Lower leg skin (tissue), 3 donors: ENCODE measurements around the gene PHACTR2.

Experiments
- POLR2A ChIP-seq, 2 donors: fragments of 450-650 bp; IDR thresholded peaks; one replicate each; pipeline ENCODE4 v1.6.1; 2016 to 2017; ENCODE audit warnings: antibody characterized with exemption in 2 of 2, mild to moderate bottlenecking in 1 of 2, moderate library complexity in 1 of 2
- TF ChIP-seq, protein P1 (sequence below), 3 donors: fragments of 450-650 bp; IDR thresholded peaks; one replicate each; pipeline ENCODE4 v1.5.1; 2016; ENCODE audit warnings: antibody characterized with exemption in 3 of 3, mild to moderate bottlenecking in 3 of 3, moderate library complexity in 2 of 3

DNA sequence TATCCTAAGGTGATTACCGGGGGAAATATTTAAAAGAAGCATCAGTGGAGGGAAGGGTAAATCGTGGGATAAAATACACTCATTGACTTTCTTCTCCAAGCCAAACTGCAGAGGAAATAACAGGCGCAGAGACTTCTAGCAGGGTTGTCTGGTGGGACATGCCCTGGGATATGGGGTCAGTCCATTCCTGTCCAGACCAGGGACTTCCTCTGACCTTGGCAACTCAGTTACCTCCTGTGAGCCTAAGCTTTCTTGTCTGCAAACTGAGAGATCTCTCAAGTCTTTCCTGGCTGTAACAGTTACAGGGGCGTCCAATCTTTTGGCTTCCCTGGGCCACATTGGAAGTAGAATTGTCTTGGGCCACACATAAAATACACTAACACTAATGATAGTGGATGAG lies 21.7 kb upstream of the PHACTR2 start:
- no peak for TF ChIP-seq POLR2A (IDR thresholded peaks at IDR 0.05)
- TF ChIP-seq, protein P1, sequence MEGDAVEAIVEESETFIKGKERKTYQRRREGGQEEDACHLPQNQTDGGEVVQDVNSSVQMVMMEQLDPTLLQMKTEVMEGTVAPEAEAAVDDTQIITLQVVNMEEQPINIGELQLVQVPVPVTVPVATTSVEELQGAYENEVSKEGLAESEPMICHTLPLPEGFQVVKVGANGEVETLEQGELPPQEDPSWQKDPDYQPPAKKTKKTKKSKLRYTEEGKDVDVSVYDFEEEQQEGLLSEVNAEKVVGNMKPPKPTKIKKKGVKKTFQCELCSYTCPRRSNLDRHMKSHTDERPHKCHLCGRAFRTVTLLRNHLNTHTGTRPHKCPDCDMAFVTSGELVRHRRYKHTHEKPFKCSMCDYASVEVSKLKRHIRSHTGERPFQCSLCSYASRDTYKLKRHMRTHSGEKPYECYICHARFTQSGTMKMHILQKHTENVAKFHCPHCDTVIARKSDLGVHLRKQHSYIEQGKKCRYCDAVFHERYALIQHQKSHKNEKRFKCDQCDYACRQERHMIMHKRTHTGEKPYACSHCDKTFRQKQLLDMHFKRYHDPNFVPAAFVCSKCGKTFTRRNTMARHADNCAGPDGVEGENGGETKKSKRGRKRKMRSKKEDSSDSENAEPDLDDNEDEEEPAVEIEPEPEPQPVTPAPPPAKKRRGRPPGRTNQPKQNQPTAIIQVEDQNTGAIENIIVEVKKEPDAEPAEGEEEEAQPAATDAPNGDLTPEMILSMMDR (IDR thresholded peaks at IDR 0.05) = no peak
